A172 (cell line): Measurements from ENCODE around the gene SLFN14. TPM values are rescaled to one million over a fixed set of nuclear protein-coding genes. Genes with fewer than 3 reads are reported as not detected.
"Not testable (repeated sequence)": the region's sequence is repeated elsewhere in the genome, so short reads cannot be mapped to it uniquely, and the experiment has no call there.

Experiments used
- DNase-seq: peaks from one replicate; pipeline ENCODE4 v3.0.0-alpha.2; 2015; ENCODE audit warnings: low spot score
- total RNA-seq: library from RNA; depleted of rRNA; stranded (reverse); fragments of >200 nt; shearing (Covaris generic); gene quantifications from 2 replicates; pipeline ENCODE4 v1.2.3, GENCODE V29; 2014; rRNA removed

The SLFN14 gene
- total RNA-seq, result not detected in 2 replicates

GRCh38 chr17:35560703-35561102 lies at the start of gene SLFN14:
SLFN14 (minus strand) TSS chr17:35560819; CDS start chr17:35558062, 2,757 bp downstream.
- DNase-seq, result no peak

GRCh38 chr17:35609831-35610230 lies 49.2 kb upstream of the SLFN14 start:
- DNase-seq, result no peak

GRCh38 chr17:35607239-35607847 lies 46.7 kb upstream of the SLFN14 start:
- DNase-seq, result no peak

- DNase-seq, result no peak
These were observed 45.1 kb upstream of the SLFN14 start for GRCh38 chr17:35605678-35606077.

GRCh38 chr17:35603674-35604073 lies 43.1 kb upstream of the SLFN14 start:
- no peak for DNase-seq

GRCh38 chr17:35597604-35598003 lies 37.0 kb upstream of the SLFN14 start:
- DNase-seq, result no peak

- no peak for DNase-seq
These were observed 36.1 kb upstream of the SLFN14 start for GRCh38 chr17:35596530-35597233.

GRCh38 chr17:35596072-35596471 lies 35.5 kb upstream of the SLFN14 start:
- DNase-seq, result no peak

GRCh38 chr17:35588196-35588920 lies 27.7 kb upstream of the SLFN14 start:
- peak; percentile 83 for DNase-seq

- DNase-seq, result peak; percentile 97
These were observed 26.7 kb upstream of the SLFN14 start, which contains the start of gene AP2B1 for GRCh38 chr17:35587074-35587961. AP2B1 (plus strand) TSS chr17:35587322; CDS start chr17:35594031, 6,709 bp downstream.

GRCh38 chr17:35586569-35587073 lies 26.0 kb upstream of the SLFN14 start:
- no peak for DNase-seq

GRCh38 chr17:35584061-35584460 lies 23.4 kb upstream of the SLFN14 start:
- DNase-seq, result no peak

- no peak for DNase-seq
These were observed 18.4 kb upstream of the SLFN14 start for GRCh38 chr17:35578929-35579432.

- peak; percentile 91 for DNase-seq
These were observed 17.7 kb upstream of the SLFN14 start, which contains the start of gene PEX12 for GRCh38 chr17:35578197-35578928. PEX12 (minus strand) TSS chr17:35578571; CDS start chr17:35578021, 550 bp downstream.

- no peak for DNase-seq
These were observed 17.2 kb upstream of the SLFN14 start for GRCh38 chr17:35577830-35578196.

- DNase-seq, result no peak
These were observed 15.1 kb upstream of the SLFN14 start for GRCh38 chr17:35575759-35576158.

- no peak for DNase-seq
These were observed 8.8 kb upstream of the SLFN14 start for GRCh38 chr17:35569405-35569804.

GRCh38 chr17:35568561-35568960 lies 7.9 kb upstream of the SLFN14 start:
- peak; percentile 55 for DNase-seq

GRCh38 chr17:35566968-35567367 lies 6.3 kb upstream of the SLFN14 start:
- no peak for DNase-seq

- DNase-seq, result not testable (repeated sequence)
These were observed 2.6 kb upstream of the SLFN14 start for GRCh38 chr17:35563181-35563580.
